WTC11 (cell line): Measurements from ENCODE around the gene METTL24. TPM values are rescaled to one million over a fixed set of nuclear protein-coding genes. Genes with fewer than 3 reads are reported as not detected.
A peak's percentile ranks its signal among the peaks of the same experiment; 100 is the strongest.

Experiments used
- ATAC-seq: fragments of 200-7000 bp; cut with Tn5 transposase; 2 replicates; pipeline ENCODE4 v1.10.0; 2021; ENCODE audit warnings: mild to moderate bottlenecking, moderate library complexity
- CTCF ChIA-PET: fragments of 300-600 bp; sonication (Branson Sonifier 250); formaldehyde crosslinking; loops from one replicate; lab custom pipeline; 2021; ENCODE audit warnings: antibody characterized with exemption; lab: Charles Lee
- POLR2A ChIA-PET: fragments of 350-600 bp; sonication (Branson Sonifier 250); formaldehyde crosslinking; loops from one replicate; lab custom pipeline; 2021; ENCODE audit warnings: antibody characterized with exemption; lab: Charles Lee
- DNase-seq: peaks from one replicate; pipeline ENCODE4 v3.0.0; 2021; ENCODE audit warnings: low spot score
- H3K27ac Mint-ChIP-seq: 2 replicates; pipeline ENCODE4 v1.8.0; 2021; ENCODE audit warnings: mixed read lengths
- H3K27me3 Mint-ChIP-seq: 2 replicates; pipeline ENCODE4 v1.8.0; 2021; ENCODE audit warnings: low read depth, mild to moderate bottlenecking, moderate library complexity, mixed read lengths
- H3K36me3 Mint-ChIP-seq: 2 replicates; pipeline ENCODE4 v1.8.0; 2021; ENCODE audit warnings: mixed read lengths
- H3K4me1 Mint-ChIP-seq: 2 replicates; pipeline ENCODE4 v1.8.0; 2022; ENCODE audit warnings: mixed read lengths
- H3K4me3 Mint-ChIP-seq: 2 replicates; pipeline ENCODE4 v1.8.0; 2021; ENCODE audit warnings: mild to moderate bottlenecking, moderate library complexity, mixed read lengths
- H3K9me3 Mint-ChIP-seq: 2 replicates; pipeline ENCODE4 v1.8.0; 2021; ENCODE audit warnings: mixed read lengths
- CBFB ChIP-seq: sonication (generic); formaldehyde crosslinking; IDR thresholded peaks from 2 replicates; pipeline ENCODE4 v1.8.1; 2022; ENCODE audit warnings: mild to moderate bottlenecking, low read depth, missing genetic modification reagents
- CREM ChIP-seq: sonication (generic); formaldehyde crosslinking; IDR thresholded peaks from 2 replicates; pipeline ENCODE4 v1.8.1; 2022; ENCODE audit warnings: mild to moderate bottlenecking, missing genetic modification reagents, moderate library complexity
- E2F5 ChIP-seq: sonication (generic); formaldehyde crosslinking; IDR thresholded peaks from 2 replicates; pipeline ENCODE4 v1.8.1; 2022; ENCODE audit warnings: mild to moderate bottlenecking, moderate library complexity, missing genetic modification reagents
- FOXK1 ChIP-seq: sonication (generic); formaldehyde crosslinking; IDR thresholded peaks from 2 replicates; pipeline ENCODE4 v1.8.0; 2022; ENCODE audit warnings: mild to moderate bottlenecking, moderate library complexity, missing genetic modification reagents
- GRHL2 ChIP-seq: fragments of 250-450 bp; sonication (Bioruptor Pico); IDR thresholded peaks from 2 replicates; pipeline ENCODE4 v1.8.0; 2022; ENCODE audit warnings: mild to moderate bottlenecking, moderate library complexity; ENCODE audit not compliant: insufficient replicate concordance, severe bottlenecking
- HMGA2 ChIP-seq: fragments of 250-450 bp; sonication (Bioruptor Pico); IDR thresholded peaks from 2 replicates; pipeline ENCODE4 v1.4.0; 2021; ENCODE audit warnings: mild to moderate bottlenecking, moderate library complexity
- HMGXB4 ChIP-seq: sonication (generic); formaldehyde crosslinking; IDR thresholded peaks from 2 replicates; pipeline ENCODE4 v1.8.1; 2023; ENCODE audit warnings: mild to moderate bottlenecking, moderate library complexity, missing genetic modification reagents
- PREB ChIP-seq: sonication (generic); formaldehyde crosslinking; IDR thresholded peaks from 2 replicates; pipeline ENCODE4 v1.8.1; 2022; ENCODE audit warnings: mild to moderate bottlenecking, missing genetic modification reagents, moderate library complexity, borderline replicate concordance
- SOX15 ChIP-seq: fragments of 250-450 bp; sonication (Bioruptor Pico); IDR thresholded peaks from 2 replicates; pipeline ENCODE4 v1.9.0; 2021; ENCODE audit warnings: mild to moderate bottlenecking
- TCF7 ChIP-seq: sonication (generic); formaldehyde crosslinking; IDR thresholded peaks from 2 replicates; pipeline ENCODE4 v1.8.0; 2022; ENCODE audit warnings: mild to moderate bottlenecking, low read depth, missing genetic modification reagents, moderate library complexity
- TEAD4 ChIP-seq: sonication (generic); formaldehyde crosslinking; IDR thresholded peaks from 2 replicates; pipeline ENCODE4 v1.8.0; 2022; ENCODE audit warnings: mild to moderate bottlenecking, missing genetic modification reagents
- ZBTB21 ChIP-seq: sonication (generic); formaldehyde crosslinking; IDR thresholded peaks from 2 replicates; pipeline ENCODE4 v1.8.1; 2023; ENCODE audit warnings: mild to moderate bottlenecking, missing genetic modification reagents, borderline replicate concordance
- ZNF281 ChIP-seq: sonication (generic); formaldehyde crosslinking; IDR thresholded peaks from 2 replicates; pipeline ENCODE4 v1.8.0; 2023; ENCODE audit warnings: mild to moderate bottlenecking, missing genetic modification reagents
- ZNF532 ChIP-seq: fragments of 250-450 bp; sonication (Bioruptor Pico); IDR thresholded peaks from 2 replicates; pipeline ENCODE4 v1.9.0; 2021; ENCODE audit warnings: mild to moderate bottlenecking, borderline replicate concordance
- total RNA-seq: library from RNA; stranded (reverse); gene quantifications from 3 replicates; pipeline ENCODE4 v1.2.3, GENCODE V29; 2021
- TF ChIP-seq, protein P1 (sequence below): fragments of 250-450 bp; sonication (Bioruptor Pico); IDR thresholded peaks from 2 replicates; pipeline ENCODE4 v1.8.0; 2021; ENCODE audit warnings: mild to moderate bottlenecking
- TF ChIP-seq, protein P2 (sequence below): sonication (generic); formaldehyde crosslinking; IDR thresholded peaks from 2 replicates; pipeline ENCODE4 v1.8.1; 2022; ENCODE audit warnings: low read depth, missing genetic modification reagents, borderline replicate concordance

The METTL24 gene
- total RNA-seq, 1 experiment from 2014 or later = 0.31 TPM

- TF ChIP-seq, protein P1, sequence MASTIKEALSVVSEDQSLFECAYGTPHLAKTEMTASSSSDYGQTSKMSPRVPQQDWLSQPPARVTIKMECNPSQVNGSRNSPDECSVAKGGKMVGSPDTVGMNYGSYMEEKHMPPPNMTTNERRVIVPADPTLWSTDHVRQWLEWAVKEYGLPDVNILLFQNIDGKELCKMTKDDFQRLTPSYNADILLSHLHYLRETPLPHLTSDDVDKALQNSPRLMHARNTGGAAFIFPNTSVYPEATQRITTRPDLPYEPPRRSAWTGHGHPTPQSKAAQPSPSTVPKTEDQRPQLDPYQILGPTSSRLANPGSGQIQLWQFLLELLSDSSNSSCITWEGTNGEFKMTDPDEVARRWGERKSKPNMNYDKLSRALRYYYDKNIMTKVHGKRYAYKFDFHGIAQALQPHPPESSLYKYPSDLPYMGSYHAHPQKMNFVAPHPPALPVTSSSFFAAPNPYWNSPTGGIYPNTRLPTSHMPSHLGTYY (CRISPR knock-in tag) = no peak
Measured at GRCh38 chr6:110329714-110330436, 28.3 kb downstream of the METTL24 start (continued).

- POLR2A ChIA-PET = no interaction called here
- Mint-ChIP-seq H3K36me3 (no peaks in the 10 kb centered on the region), H3K4me1 (peaks cover 40% of the 10 kb centered on the region), H3K4me3 (no peak overlapping the region), H3K27me3 (no peaks in the 10 kb centered on the region), H3K9me3 (no peaks in the 10 kb centered on the region), H3K27ac (no peak overlapping the region)
- no peak for DNase-seq
- CTCF ChIA-PET = interaction anchor here (2.8 kb wide), 1 partner anchor 13 kb away, joined by 19 read pairs; no protein-coding TSS in a partner anchor
- TF ChIP-seq, protein P2, sequence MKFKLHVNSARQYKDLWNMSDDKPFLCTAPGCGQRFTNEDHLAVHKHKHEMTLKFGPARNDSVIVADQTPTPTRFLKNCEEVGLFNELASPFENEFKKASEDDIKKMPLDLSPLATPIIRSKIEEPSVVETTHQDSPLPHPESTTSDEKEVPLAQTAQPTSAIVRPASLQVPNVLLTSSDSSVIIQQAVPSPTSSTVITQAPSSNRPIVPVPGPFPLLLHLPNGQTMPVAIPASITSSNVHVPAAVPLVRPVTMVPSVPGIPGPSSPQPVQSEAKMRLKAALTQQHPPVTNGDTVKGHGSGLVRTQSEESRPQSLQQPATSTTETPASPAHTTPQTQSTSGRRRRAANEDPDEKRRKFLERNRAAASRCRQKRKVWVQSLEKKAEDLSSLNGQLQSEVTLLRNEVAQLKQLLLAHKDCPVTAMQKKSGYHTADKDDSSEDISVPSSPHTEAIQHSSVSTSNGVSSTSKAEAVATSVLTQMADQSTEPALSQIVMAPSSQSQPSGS (CRISPR knock-in tag) = no peak
- TF ChIP-seq TCF7 (CRISPR knock-in tag) (no peak), HMGA2 (CRISPR knock-in tag) (no peak), E2F5 (CRISPR knock-in tag) (no peak), FOXK1 (CRISPR knock-in tag) (no peak), SOX15 (no peak), TEAD4 (CRISPR knock-in tag) (no peak), CREM (no peak), ZNF532 (CRISPR knock-in tag) (no peak)
- 0 out of 2 replicates have a peak, but pooled peaks have one; percentile 16 for ATAC-seq
Measured at GRCh38 chr6:110329348-110329713, 28.8 kb downstream of the METTL24 start.

DNA sequence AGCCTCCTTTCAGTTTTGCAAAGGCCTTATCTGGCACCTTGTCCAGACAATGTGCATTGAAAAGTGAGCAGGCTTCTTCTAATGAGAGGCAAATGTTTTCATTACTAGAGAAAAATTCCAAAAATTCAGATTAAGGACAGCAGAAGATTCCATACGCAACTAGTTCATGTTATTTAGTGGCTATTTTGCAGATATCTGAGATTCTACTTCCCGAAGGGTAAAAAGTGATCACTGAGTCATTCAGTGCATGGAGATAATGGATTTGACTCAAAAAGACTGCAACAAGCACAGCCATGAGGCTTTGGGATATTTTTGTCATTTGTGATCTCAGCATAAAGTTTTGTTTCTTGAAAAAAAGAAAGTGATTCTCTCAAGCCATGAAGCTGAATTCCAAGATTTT, 29.9 kb downstream of the METTL24 start:
- Mint-ChIP-seq H3K27ac (no peak overlapping the region), H3K4me3 (no peak overlapping the region), H3K27me3 (no peaks in the 10 kb centered on the region), H3K4me1 (peaks cover 46% of the 10 kb centered on the region), H3K9me3 (no peaks in the 10 kb centered on the region), H3K36me3 (no peaks in the 10 kb centered on the region)
- ATAC-seq (no peak), DNase-seq (no peak)
- ChIA-PET POLR2A (no interaction called here), CTCF (interaction anchor here (2.8 kb wide), 1 partner anchor 14 kb away, joined by 19 read pairs; no protein-coding TSS in a partner anchor)
- TF ChIP-seq GRHL2 (CRISPR knock-in tag) = no peak
- no peak for TF ChIP-seq ZBTB21 (CRISPR knock-in tag)
- no peak for TF ChIP-seq ZNF281
- TF ChIP-seq HMGXB4 (CRISPR knock-in tag) = no peak
- TF ChIP-seq TCF7 (CRISPR knock-in tag) = no peak
- no peak for TF ChIP-seq CBFB (CRISPR knock-in tag)
- TF ChIP-seq PREB (CRISPR knock-in tag) = no peak
